NB4 (cell line): ENCODE results near the gene MEPCE.

Source experiments
- DNase-seq: peaks from one replicate; pipeline ENCODE4 v3.0.0; 2010; ENCODE audit warnings: low read depth
- H3K4me3 ChIP-seq: one replicate; pipeline ENCODE4 v1.5.1; 2011; ENCODE audit warnings: mild to moderate bottlenecking, low read depth, low read length, moderate library complexity
- MAX ChIP-seq: IDR thresholded peaks from 2 replicates; pipeline ENCODE4 v1.6.1; 2011; ENCODE audit warnings: low read depth, low read length
- MYC ChIP-seq: IDR thresholded peaks from 2 replicates; pipeline ENCODE4 v1.6.1; 2011; ENCODE audit warnings: low read depth, low read length
- POLR2A ChIP-seq: IDR thresholded peaks from 2 replicates; pipeline ENCODE4 v1.6.1; 2011; ENCODE audit warnings: mild to moderate bottlenecking; ENCODE audit not compliant: insufficient read length; ENCODE audit errors: extremely low read depth
- TF ChIP-seq, protein P1 (sequence below): IDR thresholded peaks from one replicate; pipeline ENCODE4 v1.5.1; 2012; ENCODE audit warnings: low read depth, low read length

MEPCE gene

DNA sequence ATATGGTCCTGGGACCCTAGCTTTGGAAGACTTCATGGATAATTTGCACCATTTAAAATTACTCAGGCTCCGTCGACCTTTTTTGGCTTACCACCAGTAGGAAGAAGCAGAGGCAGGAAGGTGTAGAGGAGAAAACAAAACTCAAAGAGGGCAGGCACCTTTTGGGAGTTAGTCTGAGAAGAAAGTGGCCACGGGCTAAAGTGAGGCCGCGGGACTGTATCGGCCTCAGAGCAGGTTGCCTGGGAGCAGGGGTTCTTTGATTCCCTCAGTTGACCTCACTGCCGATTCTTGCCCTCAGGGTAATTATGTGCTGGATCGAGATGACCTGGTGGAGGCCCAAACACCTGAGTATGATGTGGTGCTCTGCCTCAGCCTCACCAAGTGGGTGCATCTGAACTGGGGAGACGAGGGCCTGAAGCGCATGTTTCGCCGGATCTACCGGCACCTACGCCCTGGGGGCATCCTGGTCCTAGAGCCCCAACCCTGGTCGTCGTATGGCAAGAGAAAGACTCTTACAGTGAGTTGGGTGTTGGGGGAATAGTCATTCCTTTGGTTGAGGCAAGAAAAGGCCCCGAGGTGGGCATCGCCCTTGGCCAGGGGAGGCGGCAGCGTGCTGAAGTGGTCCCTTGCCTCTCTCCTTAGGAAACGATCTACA, 3.1 kb downstream of the MEPCE start:
- TF ChIP-seq MAX (no peak), POLR2A (no peak), MYC (no peak)
- TF ChIP-seq, protein P1, sequence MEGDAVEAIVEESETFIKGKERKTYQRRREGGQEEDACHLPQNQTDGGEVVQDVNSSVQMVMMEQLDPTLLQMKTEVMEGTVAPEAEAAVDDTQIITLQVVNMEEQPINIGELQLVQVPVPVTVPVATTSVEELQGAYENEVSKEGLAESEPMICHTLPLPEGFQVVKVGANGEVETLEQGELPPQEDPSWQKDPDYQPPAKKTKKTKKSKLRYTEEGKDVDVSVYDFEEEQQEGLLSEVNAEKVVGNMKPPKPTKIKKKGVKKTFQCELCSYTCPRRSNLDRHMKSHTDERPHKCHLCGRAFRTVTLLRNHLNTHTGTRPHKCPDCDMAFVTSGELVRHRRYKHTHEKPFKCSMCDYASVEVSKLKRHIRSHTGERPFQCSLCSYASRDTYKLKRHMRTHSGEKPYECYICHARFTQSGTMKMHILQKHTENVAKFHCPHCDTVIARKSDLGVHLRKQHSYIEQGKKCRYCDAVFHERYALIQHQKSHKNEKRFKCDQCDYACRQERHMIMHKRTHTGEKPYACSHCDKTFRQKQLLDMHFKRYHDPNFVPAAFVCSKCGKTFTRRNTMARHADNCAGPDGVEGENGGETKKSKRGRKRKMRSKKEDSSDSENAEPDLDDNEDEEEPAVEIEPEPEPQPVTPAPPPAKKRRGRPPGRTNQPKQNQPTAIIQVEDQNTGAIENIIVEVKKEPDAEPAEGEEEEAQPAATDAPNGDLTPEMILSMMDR = no peak
- DNase-seq = peak; percentile 21
- H3K4me3 ChIP-seq = peak overlapping the region; percentile 83

- TF ChIP-seq POLR2A (peak; percentile 14), MAX (no peak), MYC (no peak)
- TF ChIP-seq, protein P1 = no peak
- peak overlapping the region; percentile 3 for H3K4me3 ChIP-seq
These were observed 3.6 kb downstream of the MEPCE start for GRCh38 chr7:100433276-100433591.

GRCh38 chr7:100433592-100434296, 4.1 kb downstream of the MEPCE start:
- DNase-seq = peak; percentile 42
- H3K4me3 ChIP-seq = no peak overlapping the region
- TF ChIP-seq MAX (no peak), POLR2A (peak; percentile 5)

More at GRCh38 chr7:100433276-100433591, 3.6 kb downstream of the MEPCE start:
- peak; percentile 24 for DNase-seq

GRCh38 chr7:100434297-100435144, 4.9 kb downstream of the MEPCE start:
- peak; percentile 53 for DNase-seq
- TF ChIP-seq MAX = no peak
- TF ChIP-seq, protein P1 = no peak
- TF ChIP-seq POLR2A = no peak
- no peak for TF ChIP-seq MYC
- H3K4me3 ChIP-seq = peak overlapping the region; percentile 87

DNA sequence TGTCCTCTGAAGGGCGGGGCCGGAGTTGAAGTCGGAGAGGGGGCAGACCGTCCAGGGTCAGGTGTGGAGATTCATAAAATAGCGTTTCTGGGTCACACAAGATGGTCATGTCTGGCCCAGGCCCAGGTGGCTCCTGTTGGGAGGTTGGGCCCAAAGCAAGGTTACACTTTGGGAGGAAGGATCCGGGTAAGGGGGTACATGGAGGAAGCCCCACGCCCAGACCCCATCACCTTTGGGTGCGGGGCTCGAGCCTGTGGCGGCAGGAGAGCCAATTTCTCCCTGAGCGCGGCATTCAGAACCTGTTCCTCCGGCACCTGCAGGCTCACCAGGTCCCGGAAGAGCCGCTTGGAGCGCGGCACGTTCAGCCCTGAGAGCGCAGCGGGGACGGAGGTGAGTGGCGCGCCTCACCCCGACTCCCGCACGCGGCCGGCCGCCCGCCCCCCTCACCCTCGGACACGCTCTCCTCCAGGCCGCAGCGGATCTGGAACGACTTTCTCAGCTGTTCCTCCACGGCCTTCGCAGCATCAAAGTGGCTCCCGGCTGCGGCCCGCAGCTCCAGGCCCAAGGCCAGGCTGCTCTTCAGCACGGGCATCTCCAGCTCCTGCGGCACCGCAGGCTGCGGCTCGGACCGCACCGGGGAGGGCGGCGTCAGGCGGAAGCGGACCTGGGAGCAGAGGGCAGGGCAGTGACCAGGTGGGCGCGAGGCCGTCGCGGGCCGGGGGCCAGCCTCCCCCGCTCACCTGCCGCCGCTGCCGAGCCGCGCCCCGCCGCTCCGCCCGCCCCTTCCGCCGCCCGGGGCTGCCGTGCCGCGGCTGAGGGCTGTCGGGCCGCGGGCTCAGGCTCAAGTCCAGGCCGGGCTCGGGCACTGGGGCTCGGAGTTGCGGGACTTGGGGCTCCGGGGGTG, 6.0 kb downstream of the MEPCE start:
- peak overlapping the region; percentile 87 for H3K4me3 ChIP-seq
- TF ChIP-seq MYC = peak; percentile 76; the same call in 1 of the 2 replicates
- peak; percentile 67 for TF ChIP-seq MAX
- TF ChIP-seq POLR2A = no peak
- TF ChIP-seq, protein P1 = no peak
- peak; percentile 76 for DNase-seq
